ENCODE measurements around the gene SCYGR2.

Gene SCYGR2

GRCh38 chr2:227612546-227613271 lies 14.0 kb downstream of the SCYGR2 start:
- no peak for DNase-seq (ENCODE audit: low read depth, low spot score)

GRCh38 chr2:227613272-227613660 lies 14.6 kb downstream of the SCYGR2 start:
- no peak for DNase-seq (ENCODE audit: low read depth, low spot score)

DNA sequence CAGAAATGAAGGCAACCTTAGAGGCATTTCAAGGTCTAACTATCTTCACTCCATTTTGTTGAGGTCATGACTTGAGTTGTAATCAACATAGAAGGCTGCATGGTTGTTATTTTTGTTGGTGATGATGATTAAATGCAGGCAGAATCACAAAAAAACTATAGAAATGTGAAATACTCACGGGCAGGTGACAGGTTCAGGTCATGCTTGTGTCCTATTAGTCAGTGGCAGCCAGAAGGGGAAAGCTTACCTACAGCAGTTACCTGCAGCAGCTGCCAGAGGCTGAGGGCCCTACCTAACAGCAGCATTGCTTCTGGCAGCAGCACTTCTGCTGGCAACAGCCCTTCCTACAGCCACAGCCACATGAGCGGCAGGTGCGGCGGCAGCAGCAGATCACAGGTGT lies 15.6 kb downstream of the SCYGR2 start:
- no peak for DNase-seq (ENCODE audit: low read depth, low spot score)

DNA sequence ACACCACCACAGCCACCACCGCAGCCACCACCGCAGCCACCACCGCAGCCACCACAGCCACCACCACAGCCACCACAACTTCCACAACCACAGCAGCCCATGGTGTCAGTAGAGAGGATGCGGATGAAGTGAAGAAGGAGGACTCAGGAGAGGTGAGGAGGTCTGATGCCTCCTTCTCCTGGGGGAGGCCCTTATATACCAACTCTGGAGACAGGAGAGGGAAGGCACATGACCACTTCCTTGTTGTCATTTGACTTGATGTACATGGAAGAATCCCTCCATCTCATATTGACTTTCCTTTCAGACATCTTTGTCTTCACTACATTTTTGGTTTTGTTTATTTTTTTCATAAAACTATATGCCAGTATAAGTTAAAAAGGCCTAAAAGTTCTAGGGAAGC lies 16.0 kb downstream of the SCYGR2 start, which contains the start of gene SCYGR3:
Gene SCYGR3, minus strand, starts transcription at position 101 of the 400 bp plus-strand sequence. Its CDS starts 0 bp downstream, at position 101.
- no peak for DNase-seq (ENCODE audit: low read depth, low spot score)

GRCh38 chr2:227615181-227615580 lies 16.5 kb downstream of the SCYGR2 start:
- no peak for DNase-seq (ENCODE audit: low read depth, low spot score)

DNA sequence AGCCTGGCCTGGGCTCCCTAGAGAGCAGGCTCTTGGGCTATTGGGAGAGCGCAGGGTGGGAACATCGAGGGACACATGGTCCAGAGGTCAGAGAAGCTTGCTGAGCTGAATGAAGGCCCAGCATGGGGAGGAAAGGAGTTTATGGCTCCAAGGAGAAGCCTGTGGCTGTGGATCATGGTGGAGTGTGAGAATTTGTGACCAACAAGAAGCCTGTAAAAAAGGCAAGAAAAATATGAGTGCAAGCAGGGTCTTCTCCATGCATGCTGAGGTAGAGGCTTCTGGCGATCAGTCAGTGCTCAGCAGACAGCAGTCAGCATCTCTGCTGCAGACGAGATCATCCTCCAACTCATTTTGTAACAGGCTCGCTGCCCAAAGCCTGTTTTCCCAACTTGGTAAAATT lies 17.2 kb downstream of the SCYGR2 start:
- no peak for DNase-seq (ENCODE audit: low read depth, low spot score)

DNA sequence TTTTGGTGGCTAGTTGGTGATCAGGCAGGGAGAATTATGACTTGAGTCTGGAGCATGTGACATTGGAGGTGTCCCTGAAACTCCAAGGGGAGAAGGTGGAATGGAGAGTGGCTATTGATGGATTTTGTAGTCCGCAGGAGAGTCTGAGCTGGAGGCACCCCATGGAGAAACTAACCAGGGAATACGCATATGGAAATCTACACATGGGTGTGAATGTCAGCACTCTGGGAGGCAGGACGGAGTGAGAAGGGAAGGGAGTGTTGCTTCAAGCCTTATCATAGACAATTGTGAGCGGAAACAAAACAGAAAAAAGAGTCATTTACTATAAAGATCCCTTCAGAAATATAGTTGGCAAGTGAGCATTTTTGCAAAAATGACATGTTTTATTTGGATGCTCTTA lies 17.9 kb downstream of the SCYGR2 start:
- no peak for DNase-seq (ENCODE audit: low read depth, low spot score)

GRCh38 chr2:227617316-227618230 lies 18.9 kb downstream of the SCYGR2 start, which contains the start of gene SCYGR4:
Gene SCYGR4, plus strand, starts transcription at chr2:227617498. Its CDS starts 0 bp downstream, at chr2:227617498.
- DNase-seq (ENCODE audit: low read depth, low spot score): no peak

DNA sequence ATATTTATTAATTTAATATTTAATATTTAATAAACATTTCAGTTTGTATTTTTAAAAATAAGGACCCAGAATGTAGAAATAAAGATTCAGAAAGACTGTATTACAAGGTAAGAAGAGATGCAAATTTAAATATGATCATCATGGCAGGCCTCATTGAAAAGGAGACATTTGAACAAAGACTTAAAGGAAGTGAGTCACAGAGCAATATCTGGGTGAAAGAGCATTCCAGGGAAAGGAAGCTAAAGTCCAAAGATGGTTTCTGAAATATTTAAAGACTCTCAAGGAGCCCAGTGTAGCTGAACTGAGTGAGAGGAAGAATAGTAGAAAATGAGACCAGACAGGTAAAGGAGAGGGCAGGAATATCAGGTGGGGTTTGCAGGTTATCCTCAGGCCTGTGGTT lies 24.5 kb downstream of the SCYGR2 start:
- DNase-seq (ENCODE audit: low read depth, low spot score): no peak

- no peak for DNase-seq (ENCODE audit: low read depth, low spot score)
These were observed 26.7 kb downstream of the SCYGR2 start for GRCh38 chr2:227625420-227625819.

- no peak for DNase-seq (ENCODE audit: low read depth, low spot score)
These were observed 28.0 kb downstream of the SCYGR2 start for GRCh38 chr2:227626580-227627151.

DNA sequence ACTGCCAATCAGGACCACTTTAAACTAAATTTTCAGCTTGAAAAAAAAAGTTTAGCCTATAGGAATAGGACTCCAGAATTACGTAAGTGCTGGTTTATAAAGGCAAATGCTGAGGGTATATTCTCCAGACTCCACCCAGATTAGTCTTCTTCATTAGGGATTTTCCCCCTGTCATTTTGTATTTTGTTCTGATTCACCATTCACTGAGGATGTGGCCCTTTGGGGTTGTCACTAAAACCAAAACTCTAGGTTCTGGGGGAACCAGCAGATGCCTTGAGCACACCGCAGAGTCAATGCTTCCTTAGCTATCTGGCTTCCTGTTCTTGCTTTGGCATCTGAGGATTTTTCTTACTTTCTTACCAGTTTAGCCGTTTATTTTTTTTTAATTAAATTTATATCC lies 29.1 kb downstream of the SCYGR2 start:
- DNase-seq (ENCODE audit: low read depth, low spot score): no peak

- DNase-seq (ENCODE audit: low read depth, low spot score): no peak
These were observed 30.7 kb downstream of the SCYGR2 start for GRCh38 chr2:227629435-227629834.

- DNase-seq (ENCODE audit: low read depth, low spot score): no peak
These were observed 31.6 kb downstream of the SCYGR2 start for GRCh38 chr2:227630322-227630721.

DNA sequence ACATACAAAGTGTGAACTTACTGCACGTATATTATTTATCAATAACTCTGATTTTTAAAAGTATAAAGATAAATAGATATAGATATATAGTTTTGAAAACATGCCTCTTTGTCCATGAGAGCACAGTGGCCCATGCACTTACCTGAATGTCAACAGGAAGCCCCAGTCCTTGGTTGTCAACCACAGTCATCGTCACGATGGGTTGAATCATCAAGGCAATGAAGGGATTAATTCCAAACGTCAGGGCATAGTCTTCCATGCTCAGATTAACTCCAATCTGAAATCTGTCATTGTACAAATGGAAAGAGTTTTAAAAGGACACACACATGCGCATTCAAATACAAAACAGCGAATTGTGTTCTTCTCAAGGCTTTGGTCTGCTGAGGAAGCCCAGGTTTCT lies 34.1 kb downstream of the SCYGR2 start:
- DNase-seq (ENCODE audit: low read depth, low spot score): no peak

DNA sequence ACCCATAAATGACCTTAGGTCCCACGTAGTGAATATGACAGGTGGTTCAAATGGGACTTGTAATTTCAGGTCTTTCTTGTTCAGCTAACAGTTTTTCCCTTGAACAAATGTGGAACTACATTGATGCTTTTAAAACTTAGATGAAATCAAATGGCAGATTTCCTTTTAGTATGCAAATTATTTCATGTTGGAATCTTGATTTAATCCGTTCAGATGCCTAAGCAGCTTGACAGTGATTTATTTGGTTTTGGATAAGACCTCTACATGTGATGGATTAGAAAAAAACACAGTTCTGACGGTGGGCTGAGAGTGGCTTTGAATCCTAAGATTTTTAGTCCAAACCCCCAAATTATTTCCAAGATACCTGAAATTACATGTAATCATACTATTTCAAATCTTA lies 35.5 kb downstream of the SCYGR2 start:
- no peak for DNase-seq (ENCODE audit: low read depth, low spot score)

DNA sequence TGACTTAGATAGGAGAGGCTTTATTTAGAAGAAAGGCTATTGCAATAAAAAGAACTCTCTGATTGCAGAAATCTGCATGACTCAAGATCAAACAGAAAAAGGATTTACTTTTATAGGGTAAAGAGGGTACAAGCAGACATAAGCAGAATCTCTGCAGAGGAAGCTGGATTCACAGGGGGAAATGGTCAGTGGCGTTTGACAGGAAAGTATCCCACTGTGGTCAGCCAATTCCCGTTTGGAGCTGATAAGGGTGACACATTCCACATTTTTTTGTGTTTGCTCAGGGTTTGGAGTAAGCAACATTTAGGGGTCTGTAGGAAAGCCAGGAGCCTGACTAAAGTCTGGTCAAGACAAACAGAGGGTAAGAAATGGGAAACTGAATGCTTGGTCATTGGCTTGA lies 44.0 kb downstream of the SCYGR2 start:
- DNase-seq (ENCODE audit: low read depth, low spot score): no peak

DNA sequence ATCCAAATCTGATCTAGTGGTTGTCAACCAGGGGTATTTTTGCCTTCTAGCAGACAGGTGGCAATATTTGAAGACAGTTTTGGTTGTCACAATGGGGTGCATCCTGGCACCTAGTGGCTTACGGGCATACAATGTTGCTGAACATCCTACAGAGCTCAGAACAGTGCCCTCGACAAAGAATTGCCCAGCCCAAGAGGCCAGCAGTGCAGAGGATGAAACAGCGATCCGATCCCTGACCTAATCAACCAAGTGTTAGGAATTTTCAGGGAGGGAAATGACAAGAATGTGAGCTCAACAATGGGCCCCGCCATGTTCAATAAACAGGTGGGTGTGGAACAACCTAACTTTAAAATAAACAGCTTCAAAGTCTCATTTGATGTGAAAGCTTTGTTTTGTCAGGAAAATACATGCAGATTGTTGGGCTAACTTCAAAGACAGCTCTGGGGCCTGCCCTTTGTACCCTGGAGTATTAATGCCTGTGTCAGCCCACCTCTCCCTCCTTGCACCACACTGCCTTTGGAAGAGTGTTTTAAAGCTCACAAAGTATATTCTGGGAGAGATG lies 45.4 kb downstream of the SCYGR2 start:
- no peak for DNase-seq (ENCODE audit: low read depth, low spot score)

Data from smooth muscle cell of the brain vasculature (primary cell).